OCI-LY1 (cell line): ENCODE results near the gene TARBP2.

Source experiments
- H2AFZ ChIP-seq: fragments of 200-600 bp; sonication (generic), shearing (Covaris generic); 2 replicates; pipeline ENCODE4 v1.6.0; 2014; ENCODE audit warnings: antibody characterized with exemption, mild to moderate bottlenecking, low read length
- H3F3A ChIP-seq: fragments of 200-600 bp; sonication (generic), shearing (Covaris generic); 2 replicates; pipeline ENCODE4 v1.6.0; 2014; ENCODE audit warnings: mild to moderate bottlenecking, antibody characterized with exemption, low read length, moderate library complexity; ENCODE audit not compliant: insufficient read depth
- H3K27ac ChIP-seq: fragments of 200-600 bp; sonication (generic); 2 replicates; pipeline ENCODE4 v1.5.1; 2014; ENCODE audit warnings: low read length, mixed run types, mild to moderate bottlenecking, low read depth; ENCODE audit not compliant: poor library complexity, severe bottlenecking
- H3K27me3 ChIP-seq: fragments of 200-600 bp; sonication (generic); 2 replicates; pipeline ENCODE4 v1.6.0; 2014; ENCODE audit warnings: antibody characterized with exemption, mild to moderate bottlenecking, low read length, moderate library complexity; ENCODE audit not compliant: insufficient read depth
- H3K36me3 ChIP-seq: fragments of 200-600 bp; sonication (generic); 2 replicates; pipeline ENCODE4 v1.6.1; 2014; ENCODE audit warnings: mild to moderate bottlenecking, antibody characterized with exemption, low read length, moderate library complexity, mixed read lengths; ENCODE audit not compliant: insufficient read depth
- H3K4me1 ChIP-seq: fragments of 200-600 bp; sonication (generic); 2 replicates; pipeline ENCODE4 v1.5.1; 2014; ENCODE audit warnings: mild to moderate bottlenecking, low read length, moderate library complexity; ENCODE audit not compliant: insufficient read depth, severe bottlenecking
- H3K4me2 ChIP-seq: fragments of 200-600 bp; sonication (generic), shearing (Covaris generic); 2 replicates; pipeline ENCODE4 v1.6.1; 2014; ENCODE audit warnings: low read length
- H3K4me3 ChIP-seq: fragments of 200-600 bp; sonication (generic); 2 replicates; pipeline ENCODE4 v1.5.1; 2014; ENCODE audit warnings: low read length, low read depth, mild to moderate bottlenecking, mixed read lengths; ENCODE audit not compliant: poor library complexity, severe bottlenecking
- H3K79me2 ChIP-seq: fragments of 200-600 bp; shearing (Covaris generic); 2 replicates; pipeline ENCODE4 v1.6.1; 2016; ENCODE audit warnings: mixed run types, low read length, mixed read lengths; ENCODE audit not compliant: insufficient read depth
- H3K9ac ChIP-seq: fragments of 200-600 bp; sonication (generic), shearing (Covaris generic); 2 replicates; pipeline ENCODE4 v1.6.1; 2014; ENCODE audit warnings: mild to moderate bottlenecking, low read length, mixed read lengths
- H3K9me2 ChIP-seq: fragments of 200-600 bp; sonication (generic), shearing (Covaris generic); 2 replicates; pipeline ENCODE4 v1.6.1; 2014; ENCODE audit warnings: low read depth, mild to moderate bottlenecking, low read length, mixed read lengths
- H3K9me3 ChIP-seq: fragments of 200-600 bp; shearing (Covaris generic); 2 replicates; pipeline ENCODE4 v1.6.1; 2014; ENCODE audit warnings: low read length, mixed read lengths
- H4K20me1 ChIP-seq: fragments of 200-600 bp; sonication (generic), shearing (Covaris generic); 2 replicates; pipeline ENCODE4 v1.6.0; 2016; ENCODE audit warnings: mild to moderate bottlenecking, low read length; ENCODE audit not compliant: insufficient read depth
- CTCF ChIP-seq: fragments of 200-600 bp; sonication (generic), shearing (Covaris generic); IDR thresholded peaks from 2 replicates; pipeline ENCODE4 v1.5.1; 2017; ENCODE audit warnings: mild to moderate bottlenecking, antibody characterized with exemption, low read length, moderate library complexity, mixed read lengths
- EZH2 ChIP-seq: fragments of 200-600 bp; sonication (generic), shearing (Covaris generic); IDR thresholded peaks from 2 replicates; pipeline ENCODE4 v1.8.0; 2017; ENCODE audit warnings: borderline replicate concordance, mixed run types, mild to moderate bottlenecking, antibody characterized with exemption, low read length, moderate library complexity, mixed read lengths

Gene TARBP2

GRCh38 chr12:53510181-53510812 lies 9.2 kb downstream of the TARBP2 start:
- Histone ChIP-seq H2AFZ (no peak overlapping the region), H3F3A (no peaks in the 10 kb centered on the region), H3K9ac (no peak overlapping the region), H3K4me1 (no peaks in the 10 kb centered on the region), H3K27me3 (no peaks in the 10 kb centered on the region), H3K4me3 (no peak overlapping the region), H3K79me2 (no peaks in the 10 kb centered on the region), H3K27ac (no peak overlapping the region), H4K20me1 (no peaks in the 10 kb centered on the region), H3K4me2 (no peak overlapping the region), H3K36me3 (peaks cover 39% of the 10 kb centered on the region; the same call in 1 of the 2 replicates), H3K9me2 (no peaks in the 10 kb centered on the region), H3K9me3 (no peaks in the 10 kb centered on the region)
- TF ChIP-seq EZH2 (no peak), CTCF (no peak)

GRCh38 chr12:53513712-53514410 lies 12.8 kb downstream of the TARBP2 start:
- Histone ChIP-seq H3F3A (no peaks in the 10 kb centered on the region), H3K9ac (no peak overlapping the region), H3K27me3 (no peaks in the 10 kb centered on the region), H3K36me3 (peaks cover 34% of the 10 kb centered on the region), H3K27ac (no peak overlapping the region), H3K4me1 (no peaks in the 10 kb centered on the region), H3K79me2 (no peaks in the 10 kb centered on the region), H3K4me2 (no peak overlapping the region), H3K9me3 (no peaks in the 10 kb centered on the region), H3K9me2 (no peaks in the 10 kb centered on the region), H3K4me3 (no peak overlapping the region), H2AFZ (no peak overlapping the region), H4K20me1 (no peaks in the 10 kb centered on the region)
- TF ChIP-seq EZH2: no peak
- TF ChIP-seq CTCF: no peak

- Histone ChIP-seq H3K4me3 (no peak overlapping the region), H3K36me3 (peaks cover 34% of the 10 kb centered on the region), H3K9me2 (no peaks in the 10 kb centered on the region), H3K79me2 (no peaks in the 10 kb centered on the region), H3K9ac (no peak overlapping the region), H3K4me1 (no peaks in the 10 kb centered on the region), H4K20me1 (no peaks in the 10 kb centered on the region), H3F3A (no peaks in the 10 kb centered on the region), H3K27ac (no peak overlapping the region), H2AFZ (no peak overlapping the region), H3K4me2 (no peak overlapping the region), H3K27me3 (no peaks in the 10 kb centered on the region), H3K9me3 (no peaks in the 10 kb centered on the region)
- TF ChIP-seq EZH2 (no peak), CTCF (no peak)
Measured at GRCh38 chr12:53514628-53515290, 13.7 kb downstream of the TARBP2 start.
